LoVo (cell line): ENCODE data around the gene OAF.

ENCODE experiments used
- DNase-seq: peaks from one replicate; pipeline ENCODE4 v3.0.0-alpha.2; 2016; ENCODE audit warnings: low spot score

Gene OAF

GRCh38 chr11:120201653-120202052, 9.2 kb upstream of the OAF start:
- DNase-seq: no peak

DNA sequence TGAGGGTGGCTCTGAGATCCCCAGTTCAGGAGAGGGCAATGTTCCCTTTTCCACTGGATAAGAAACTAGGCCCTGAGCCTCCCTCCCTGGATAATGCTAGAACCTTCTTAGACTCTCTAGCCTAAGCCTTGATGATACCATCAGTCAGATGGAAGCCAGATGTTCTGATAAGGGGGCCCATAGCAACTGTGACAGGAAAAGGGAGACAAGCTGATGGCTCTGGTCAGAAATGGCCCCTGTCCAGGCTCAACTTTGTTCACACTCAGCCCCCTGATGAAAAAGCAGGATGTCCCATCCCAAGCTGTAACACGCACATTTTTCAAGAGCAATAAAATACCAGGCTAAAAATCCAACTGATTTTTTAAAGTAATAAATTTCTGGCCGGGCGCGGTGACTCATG, 7.2 kb upstream of the OAF start:
- no peak for DNase-seq

DNA sequence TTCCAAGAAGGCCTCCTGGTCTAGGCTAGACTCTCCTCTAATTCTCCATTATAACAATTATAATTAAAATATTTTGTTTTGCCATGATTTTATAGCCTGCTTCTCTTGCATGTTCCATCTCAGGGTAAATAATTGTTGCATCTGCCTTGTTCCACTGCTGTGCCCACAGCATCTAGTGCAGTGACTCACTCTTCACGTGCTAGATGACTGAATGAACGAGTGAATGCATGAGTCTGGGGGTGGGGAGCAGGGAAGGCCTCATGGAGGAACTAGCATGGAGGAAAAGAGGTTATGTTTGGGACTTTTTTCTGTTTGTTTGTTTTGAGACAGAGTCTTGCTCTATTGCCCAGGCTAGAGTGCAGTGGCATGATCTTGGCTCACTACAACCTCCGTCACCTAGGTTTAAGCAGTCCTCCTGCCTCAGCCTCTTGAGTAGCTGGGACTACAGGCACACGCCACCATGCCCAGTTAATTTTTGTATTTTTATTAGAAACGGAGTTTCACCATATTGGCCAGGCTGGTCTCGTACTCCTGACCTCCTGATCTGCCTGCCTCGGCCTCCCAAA, 5.2 kb upstream of the OAF start:
- no peak for DNase-seq

GRCh38 chr11:120207512-120207911, 3.3 kb upstream of the OAF start:
- no peak for DNase-seq

GRCh38 chr11:120208001-120208441, 2.8 kb upstream of the OAF start:
- DNase-seq: no peak

DNA sequence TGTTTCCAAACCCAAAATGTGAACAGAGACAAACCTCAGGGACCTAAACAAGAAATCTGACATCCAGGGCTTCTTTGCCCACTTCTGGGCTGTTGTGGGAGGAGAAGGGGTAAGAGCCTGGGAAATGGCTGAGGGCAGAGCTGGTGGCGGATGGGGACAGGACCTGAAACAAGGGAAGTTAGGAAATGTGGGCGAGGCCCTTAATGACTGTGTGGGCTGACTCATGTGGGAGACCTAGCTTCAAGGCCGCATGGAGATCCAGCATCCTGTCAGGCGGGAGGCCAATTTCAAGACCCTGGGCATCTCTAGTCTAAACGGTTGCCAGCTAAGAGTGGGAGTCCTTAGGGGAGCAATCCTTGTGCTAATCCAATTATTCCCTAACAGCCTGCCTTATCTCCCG, 2.1 kb upstream of the OAF start:
- DNase-seq: peak; percentile 75

GRCh38 chr11:120209746-120210625, 846 bp upstream of the OAF start:
- peak; percentile 11 for DNase-seq

GRCh38 chr11:120211522-120212258, 858 bp downstream of the OAF start:
- DNase-seq: no peak

DNA sequence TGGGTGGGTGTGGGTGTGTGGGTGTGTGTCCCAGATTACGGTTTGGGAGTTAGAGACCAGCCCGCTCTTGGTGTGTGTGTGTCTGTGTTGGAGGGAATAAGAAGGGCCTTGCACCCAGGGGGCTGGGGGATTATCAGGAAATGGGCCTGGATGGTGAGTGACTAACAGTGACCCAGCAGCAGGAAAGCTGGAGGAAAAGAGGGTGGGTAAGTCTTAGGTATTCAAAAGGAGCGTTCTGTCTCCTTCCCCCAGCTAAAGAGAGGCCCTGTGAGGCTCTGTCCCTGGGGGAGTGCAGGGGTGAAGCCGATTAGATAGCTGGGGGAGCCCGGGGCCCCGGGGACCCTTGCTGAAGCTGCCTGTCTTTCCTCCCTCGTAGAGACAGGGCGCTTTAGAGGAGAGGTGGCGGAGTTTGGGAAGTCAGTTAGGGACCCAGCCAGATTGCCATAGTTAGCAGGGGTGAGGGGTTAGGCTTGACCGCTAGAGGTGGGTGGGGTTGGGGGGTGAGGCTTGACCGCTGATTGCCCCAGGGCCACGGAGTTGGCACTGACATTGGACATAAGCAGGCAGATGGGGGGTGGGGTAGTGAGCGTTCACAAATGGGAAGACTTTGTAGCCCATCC, 1.5 kb downstream of the OAF start:
- DNase-seq: no peak

DNA sequence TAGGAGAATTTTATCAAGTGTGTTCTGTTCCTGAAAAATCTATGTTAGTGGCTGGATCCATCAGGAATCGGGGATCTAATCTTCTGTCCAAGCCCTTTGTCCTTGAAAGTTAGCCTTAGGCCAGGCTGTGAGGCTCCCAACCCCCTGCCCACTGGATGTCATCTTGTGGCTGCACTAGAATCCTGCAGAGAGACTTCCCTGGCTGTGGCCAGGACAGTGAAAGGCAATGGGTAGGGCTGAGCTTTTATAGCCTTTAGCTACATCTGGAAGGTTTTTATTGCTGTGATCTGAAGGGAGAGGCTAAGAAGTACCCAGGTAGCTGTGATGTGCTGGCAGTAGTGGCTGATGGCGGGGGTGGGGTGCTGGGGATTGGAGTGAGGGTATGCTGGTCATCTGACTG, 2.1 kb downstream of the OAF start:
- peak; percentile 31 for DNase-seq

DNA sequence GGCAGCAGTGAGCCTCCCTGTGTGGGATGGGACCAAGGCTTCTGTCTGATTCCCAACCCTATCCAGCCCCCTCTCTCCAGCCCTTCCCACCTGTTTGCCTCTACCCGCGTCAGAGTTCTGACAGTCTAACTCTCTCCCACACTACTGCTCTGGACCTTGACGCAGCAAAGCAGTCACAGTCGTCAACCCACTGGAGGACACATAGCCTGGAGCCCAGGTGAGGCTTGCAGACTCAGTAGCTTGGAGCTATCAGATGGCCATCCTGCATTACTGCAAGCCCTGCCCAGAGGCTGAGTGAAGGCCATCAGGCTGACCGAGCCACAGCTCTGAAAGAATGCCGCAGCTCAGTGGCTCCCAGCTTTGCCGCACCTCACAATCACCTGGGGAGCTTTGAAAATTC, 3.7 kb downstream of the OAF start:
- no peak for DNase-seq

- no peak for DNase-seq
Measured at GRCh38 chr11:120215634-120216033, 4.8 kb downstream of the OAF start.

GRCh38 chr11:120216426-120217102, 5.7 kb downstream of the OAF start:
- no peak for DNase-seq

- DNase-seq: no peak
Measured at GRCh38 chr11:120217526-120217925, 6.7 kb downstream of the OAF start.

DNA sequence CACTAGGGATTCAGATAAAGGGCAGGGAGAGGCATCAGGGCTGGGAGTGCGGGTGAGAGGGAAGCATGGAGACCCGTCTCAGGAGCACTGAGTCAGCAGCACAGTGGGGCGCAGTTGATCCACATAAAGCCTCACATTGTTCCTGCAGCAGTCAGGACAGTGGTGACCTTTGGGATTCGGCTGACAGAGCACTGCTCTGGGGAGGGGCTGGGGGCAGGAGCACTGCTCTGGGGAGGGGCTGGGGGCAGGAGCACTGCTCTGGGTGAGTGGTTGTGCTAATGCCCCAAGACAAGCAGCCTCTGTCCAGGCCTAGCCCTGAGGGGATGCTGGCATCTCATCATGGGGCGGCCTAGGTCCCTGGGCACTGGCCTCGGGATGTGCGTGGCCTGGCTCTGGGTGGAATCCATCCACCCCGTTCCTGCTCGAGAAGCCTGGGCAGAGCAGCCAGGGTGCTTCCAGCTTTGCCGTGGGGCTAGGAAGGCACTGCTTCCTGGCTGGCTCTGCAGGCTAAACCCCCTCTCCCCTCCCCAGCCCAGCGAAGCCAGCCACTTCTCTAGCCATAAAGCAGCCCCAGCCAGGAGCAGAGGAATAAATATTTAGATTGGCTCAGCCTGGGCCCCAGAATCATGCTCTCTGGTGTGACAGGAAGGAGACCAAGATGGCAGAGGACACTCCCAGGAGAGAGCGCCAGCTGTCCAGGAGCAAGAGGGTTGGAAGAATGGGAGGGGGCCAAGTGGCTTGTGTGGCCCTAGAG, 7.3 kb downstream of the OAF start:
- no peak for DNase-seq

GRCh38 chr11:120218695-120219033, 7.8 kb downstream of the OAF start:
- no peak for DNase-seq

DNA sequence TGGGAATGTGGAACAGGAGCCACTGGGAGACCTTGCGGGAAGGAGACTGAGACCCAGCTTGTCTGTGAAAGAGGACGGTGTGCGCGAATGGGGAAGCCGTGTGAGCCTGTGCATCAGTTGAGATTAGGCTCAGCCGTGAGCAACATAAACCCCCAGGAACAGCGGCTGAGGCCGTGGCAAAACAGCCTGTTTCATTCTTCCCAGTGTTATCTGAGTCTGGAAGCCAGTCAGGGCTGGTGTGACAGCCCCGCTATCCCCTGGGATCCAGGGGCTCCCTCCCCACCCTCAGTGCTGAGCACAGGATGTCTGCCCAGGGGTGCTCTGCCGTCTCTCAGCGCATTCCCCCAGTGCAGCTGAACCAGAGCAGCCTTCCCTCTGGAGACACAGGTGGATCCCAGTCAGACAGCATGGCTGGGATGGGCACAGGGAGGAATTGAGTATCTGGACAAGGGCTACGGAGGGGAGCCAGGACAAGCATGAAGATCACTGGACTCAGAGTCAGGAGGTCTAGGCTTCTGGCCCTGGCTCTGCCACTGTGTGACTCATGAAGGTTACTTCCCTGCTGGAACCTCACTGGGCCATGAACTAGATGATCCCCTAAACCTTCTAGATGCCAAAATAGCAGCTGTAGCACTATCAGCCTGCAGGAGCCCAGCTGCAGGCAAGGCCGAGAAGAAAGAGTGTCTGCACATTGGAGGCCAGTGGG, 8.6 kb downstream of the OAF start:
- no peak for DNase-seq

DNA sequence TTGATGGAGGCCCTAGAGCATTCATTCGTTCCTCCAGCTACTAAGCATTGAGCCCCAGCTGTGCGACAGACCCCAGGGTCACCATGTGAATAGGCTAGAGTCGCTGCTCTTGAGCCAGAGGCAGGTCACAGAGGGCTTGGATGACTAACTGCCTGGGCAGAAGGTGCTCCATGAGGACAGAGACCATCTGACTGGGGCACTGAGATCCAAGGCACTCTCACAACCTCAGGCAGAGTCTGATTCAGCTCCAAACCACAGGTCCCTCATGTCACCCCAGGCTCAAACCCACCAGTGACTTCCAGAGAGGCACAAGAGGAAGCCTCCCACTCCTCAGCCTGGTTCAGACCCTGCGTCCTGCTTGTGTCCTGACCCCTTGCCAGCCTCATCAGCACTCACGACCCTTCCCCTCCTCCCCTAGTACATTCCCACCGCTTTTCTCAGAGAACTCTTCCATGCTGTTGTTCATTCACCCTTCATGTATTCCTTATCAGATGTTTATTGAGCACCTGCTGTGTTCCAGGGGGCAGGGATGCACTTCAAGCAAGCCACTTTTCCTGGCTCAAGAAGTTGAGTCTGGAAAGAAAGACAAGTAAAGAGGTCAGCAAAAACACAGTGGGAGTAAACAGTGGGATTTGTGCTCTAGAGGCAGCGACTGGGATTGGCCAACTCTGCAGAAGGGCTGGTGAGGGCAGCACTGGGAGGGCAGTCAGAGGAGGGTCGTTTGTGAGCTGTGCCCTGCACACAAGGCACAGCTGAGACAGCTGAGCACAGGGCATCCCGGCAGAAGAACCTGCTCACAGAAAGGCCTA, 9.3 kb downstream of the OAF start:
- DNase-seq: no peak

DNA sequence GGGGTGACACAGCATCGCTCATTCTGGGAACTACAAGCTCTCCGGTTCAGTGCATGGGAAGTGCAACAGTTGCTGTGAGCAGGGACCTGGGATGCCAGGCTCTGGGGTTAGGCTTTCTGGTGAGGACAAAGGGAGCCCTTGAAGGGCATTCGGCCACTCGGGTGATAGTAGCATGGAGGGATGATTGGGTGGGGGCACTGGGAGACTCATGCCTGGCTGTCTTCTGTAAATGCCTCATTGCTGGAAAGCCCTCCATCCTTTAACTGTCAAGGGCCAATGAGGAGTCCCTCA, 9.9 kb downstream of the OAF start:
- DNase-seq: no peak

GRCh38 chr11:120221115-120221752, 10.4 kb downstream of the OAF start:
- no peak for DNase-seq
